GM20000 (cell line): ENCODE data around the gene PACRG.

Source experiments
- DNase-seq: peaks from one replicate; pipeline ENCODE4 v3.0.0; 2012; ENCODE audit warnings: low spot score
- TF ChIP-seq, protein P1 (sequence below): IDR thresholded peaks from 2 replicates; pipeline ENCODE4 v1.5.1; 2012; ENCODE audit warnings: mild to moderate bottlenecking, control low read depth; ENCODE audit errors: extremely low read depth, missing control alignments

Gene PACRG

DNA sequence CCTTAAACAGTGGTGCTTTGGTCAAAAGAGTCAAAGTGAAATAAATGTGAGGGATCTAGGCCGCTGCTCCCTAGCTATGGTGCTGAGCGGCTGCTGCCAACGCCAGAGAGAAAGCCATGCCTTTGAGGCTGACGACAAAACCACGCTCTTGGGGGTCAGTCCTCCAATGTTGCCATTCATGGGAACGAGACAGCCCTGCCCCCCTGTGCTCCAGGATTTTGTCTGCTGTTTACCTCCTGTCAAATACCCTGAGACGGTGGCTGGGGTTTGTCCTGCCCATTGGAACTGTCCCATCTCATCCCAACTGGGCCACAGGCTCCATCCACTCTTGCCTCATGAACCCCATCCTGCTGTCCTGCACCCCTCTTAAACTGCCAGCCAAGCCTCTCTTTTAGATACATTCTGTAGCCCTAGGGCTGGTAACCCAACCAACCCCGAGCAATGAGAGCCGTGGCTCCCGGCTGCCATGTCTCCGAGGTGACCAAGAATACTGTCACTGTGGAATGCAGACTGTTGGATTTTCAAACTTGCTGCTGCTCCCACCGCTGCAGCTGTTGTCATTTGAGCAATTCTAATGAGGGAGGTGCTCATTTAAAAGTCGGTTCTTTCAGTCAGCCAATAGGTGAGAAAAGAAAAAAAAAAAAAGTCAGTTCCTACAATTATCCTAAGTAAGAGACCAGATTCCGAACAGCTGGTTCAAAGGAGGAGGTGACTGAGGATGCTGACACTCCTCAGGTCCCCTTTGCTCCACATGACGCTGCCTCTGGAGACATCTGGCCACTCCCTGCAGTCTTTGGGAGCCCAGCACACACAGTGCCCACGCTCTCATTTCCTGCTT lies 613.7 kb downstream of the PACRG start:
- DNase-seq, result no peak
- TF ChIP-seq, protein P1, sequence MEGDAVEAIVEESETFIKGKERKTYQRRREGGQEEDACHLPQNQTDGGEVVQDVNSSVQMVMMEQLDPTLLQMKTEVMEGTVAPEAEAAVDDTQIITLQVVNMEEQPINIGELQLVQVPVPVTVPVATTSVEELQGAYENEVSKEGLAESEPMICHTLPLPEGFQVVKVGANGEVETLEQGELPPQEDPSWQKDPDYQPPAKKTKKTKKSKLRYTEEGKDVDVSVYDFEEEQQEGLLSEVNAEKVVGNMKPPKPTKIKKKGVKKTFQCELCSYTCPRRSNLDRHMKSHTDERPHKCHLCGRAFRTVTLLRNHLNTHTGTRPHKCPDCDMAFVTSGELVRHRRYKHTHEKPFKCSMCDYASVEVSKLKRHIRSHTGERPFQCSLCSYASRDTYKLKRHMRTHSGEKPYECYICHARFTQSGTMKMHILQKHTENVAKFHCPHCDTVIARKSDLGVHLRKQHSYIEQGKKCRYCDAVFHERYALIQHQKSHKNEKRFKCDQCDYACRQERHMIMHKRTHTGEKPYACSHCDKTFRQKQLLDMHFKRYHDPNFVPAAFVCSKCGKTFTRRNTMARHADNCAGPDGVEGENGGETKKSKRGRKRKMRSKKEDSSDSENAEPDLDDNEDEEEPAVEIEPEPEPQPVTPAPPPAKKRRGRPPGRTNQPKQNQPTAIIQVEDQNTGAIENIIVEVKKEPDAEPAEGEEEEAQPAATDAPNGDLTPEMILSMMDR, result no peak

DNA sequence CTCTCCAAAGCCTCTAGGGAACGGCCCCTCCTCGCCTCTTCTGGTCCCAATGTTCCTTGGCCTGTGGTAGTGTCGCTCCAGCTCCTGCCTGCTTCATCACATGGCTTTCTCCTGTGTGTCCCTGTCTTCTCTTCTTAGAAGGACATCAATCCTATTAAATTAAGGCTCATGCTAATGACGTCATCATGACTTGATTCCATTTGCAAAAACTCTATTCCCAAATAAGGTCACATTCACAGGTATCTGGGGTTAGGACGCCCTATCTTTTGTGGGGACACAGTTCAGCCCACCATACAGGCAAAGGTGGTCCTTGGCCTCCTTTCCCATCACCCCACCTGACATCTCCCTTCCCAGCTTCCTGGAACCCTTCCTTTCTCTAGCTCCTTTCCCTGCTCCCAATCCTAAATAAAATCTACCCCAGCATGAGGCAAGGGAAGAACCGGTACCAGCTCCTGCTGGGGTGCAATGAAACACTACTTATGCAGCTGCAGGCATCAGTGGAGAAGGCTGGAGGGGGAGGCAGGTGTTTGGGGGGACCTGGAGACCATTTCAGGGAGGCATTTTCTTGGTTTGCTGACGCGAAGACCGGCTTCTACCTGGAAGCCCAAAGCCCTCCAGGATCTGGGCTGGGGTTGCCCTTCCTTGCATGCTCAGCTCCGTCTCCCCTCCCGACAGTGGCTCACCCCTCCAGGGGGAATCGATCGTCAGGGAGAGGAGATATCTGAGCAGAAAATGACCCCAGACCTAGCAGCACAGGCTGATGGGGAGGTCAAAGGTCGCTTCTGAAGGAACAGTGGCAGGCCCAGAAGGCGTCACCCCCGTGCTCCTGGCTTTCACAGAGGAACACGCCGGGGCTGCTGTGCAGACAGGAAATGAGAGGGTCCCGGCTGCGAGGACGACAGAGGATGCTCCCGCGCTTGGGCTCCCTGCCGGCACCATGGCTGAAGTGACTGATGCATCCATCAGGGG lies 615.1 kb downstream of the PACRG start:
- TF ChIP-seq, protein P1, result no peak
- DNase-seq, result no peak

DNA sequence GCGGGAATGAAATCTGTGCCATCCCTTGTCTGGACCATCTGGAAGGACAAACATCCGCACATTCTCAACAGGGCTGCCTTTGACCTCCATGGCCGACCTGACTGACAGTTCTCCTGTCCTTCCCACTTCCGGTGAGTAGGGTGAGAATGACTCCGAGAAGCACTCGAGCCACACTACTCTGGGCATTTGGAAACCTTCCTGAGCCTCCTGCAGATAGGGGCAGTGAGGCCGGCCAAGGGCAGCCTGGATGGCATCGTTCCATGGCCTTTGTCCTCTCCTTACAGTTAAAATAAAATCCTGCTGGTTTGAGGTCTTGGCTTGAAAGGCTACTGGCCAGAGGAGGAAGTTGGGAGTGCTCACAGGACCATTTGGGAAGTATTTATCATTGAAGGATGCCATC lies 615.8 kb downstream of the PACRG start:
- TF ChIP-seq, protein P1, result no peak
- no peak for DNase-seq

DNA sequence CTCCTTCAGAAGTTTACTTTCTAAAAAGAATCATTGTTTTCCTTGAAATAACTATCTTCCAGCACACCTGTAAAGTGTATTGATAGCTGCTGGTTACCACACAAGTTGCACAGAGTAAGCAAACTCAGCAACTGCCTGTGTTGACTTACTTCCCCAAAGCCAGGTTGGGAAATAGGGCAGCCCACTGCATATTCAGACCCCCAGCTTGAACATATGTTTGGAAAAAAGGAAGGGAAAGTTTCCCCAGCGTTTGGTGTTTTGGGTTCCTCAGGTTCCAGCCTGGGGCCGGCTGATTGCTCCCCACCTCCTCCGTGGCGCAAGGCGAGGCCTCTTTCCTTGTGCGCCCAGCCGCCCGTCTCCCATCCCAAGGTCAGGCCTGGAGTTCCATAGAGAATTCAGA lies 616.6 kb downstream of the PACRG start:
- no peak for DNase-seq
- TF ChIP-seq, protein P1, result no peak

DNA sequence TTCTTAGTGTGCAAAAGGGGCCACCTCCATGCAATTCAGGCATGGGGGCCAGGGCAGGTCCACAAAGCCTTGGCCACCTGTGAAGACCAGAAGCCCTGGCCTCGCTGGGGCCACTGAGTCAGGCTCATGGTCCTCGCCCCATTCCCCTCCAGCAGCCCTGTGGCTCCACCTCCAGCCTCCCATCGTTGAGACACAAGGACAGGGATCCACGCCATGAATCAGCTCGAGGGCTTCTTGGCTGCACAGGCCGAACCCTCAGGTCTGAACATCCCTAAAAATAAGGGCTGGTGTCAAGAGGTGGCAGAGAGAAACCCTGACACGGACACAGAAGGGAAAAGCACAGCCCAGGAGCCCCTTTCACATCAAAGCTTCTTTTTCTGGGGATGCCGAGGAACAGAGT lies 618.2 kb downstream of the PACRG start:
- DNase-seq, result no peak
- TF ChIP-seq, protein P1, result no peak

DNA sequence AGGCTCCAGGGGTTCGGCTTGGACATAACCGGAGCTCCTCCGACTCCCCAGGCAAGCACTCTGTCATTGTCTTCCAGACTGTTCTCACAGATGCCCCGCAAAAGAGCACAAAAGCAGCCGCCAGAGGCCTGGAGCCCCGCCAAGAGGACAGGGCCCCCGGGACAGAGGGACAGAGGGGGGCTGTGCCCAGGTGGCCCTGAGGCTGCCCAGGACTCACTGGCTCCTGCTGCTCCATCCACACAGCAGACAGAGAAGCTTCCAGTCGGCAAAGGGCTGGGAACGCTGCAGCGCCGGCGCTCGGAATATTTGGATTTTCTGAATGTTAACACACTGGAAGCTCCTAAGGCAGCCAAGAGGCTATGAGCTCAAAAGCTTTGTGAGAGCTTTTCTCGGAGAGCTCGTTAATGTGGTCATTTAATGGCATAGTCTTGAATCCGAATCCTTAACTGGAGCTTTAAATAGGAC lies 618.8 kb downstream of the PACRG start:
- no peak for DNase-seq
- TF ChIP-seq, protein P1, result no peak

DNA sequence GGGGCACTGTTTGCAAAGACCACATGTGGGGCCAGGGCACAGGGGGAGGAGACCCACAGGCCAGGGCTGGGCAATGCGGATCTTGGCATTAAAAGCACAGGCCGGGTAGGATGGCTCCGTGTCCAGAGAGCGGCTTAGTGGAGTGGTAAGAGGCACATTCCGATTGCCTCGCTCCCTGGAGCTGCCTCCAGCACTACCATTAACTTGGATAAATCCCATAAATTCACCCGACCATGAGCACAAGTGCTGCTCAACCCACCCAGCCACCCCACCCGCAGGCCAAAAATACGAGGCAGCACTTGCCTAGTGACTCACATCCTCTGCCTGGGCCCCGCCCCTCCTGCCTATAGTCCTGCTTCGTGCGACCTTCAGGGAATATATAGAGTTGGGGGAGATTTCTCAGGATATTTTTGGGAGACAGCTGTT lies 619.3 kb downstream of the PACRG start:
- DNase-seq, result no peak
- TF ChIP-seq, protein P1, result no peak
